ENCODE data around the gene APLP1. TPM values are rescaled to one million over a fixed set of nuclear protein-coding genes. Genes with fewer than 3 reads are reported as not detected.

Gene APLP1
- total and polyA plus RNA-seq, 7 donors = 3.6 to 11.3 (median 5.1) TPM; not detected in 2

- DNase-seq = peak; percentile 86
- Histone ChIP-seq H3K4me1 (peaks cover 0 to 6% (median 2%) of the 10 kb centered on the region in 4 donors), H3K9me3 (no peaks in the 10 kb centered on the region), H3K27ac (no peak overlapping the region), H3K4me3 (no peak overlapping the region), H3K27me3 (peaks cover 0 to 20% (median 3%) of the 10 kb centered on the region in 3 donors), H3K36me3 (no peaks in the 10 kb centered on the region)
- WGBS, 2 donors = 3% methylated on average over 28 of the region's 28 CpGs
- TF ChIP-seq POLR2A (IDR thresholded peaks at IDR 0.05) = no peak
- TF ChIP-seq CTCF (IDR thresholded peaks at IDR 0.05) = no peak
- TF ChIP-seq EP300 (IDR thresholded peaks at IDR 0.05) = no peak
- peak in 1 of 4 donors; percentile 9 for TF ChIP-seq POLR2AphosphoS5 (IDR thresholded peaks at IDR 0.05)
- intact Hi-C loops (cut with DNase I) = no loop called here
These were observed 11.5 kb downstream of the APLP1 start for GRCh38 chr19:35879770-35880317.

- DNase-seq = no peak
- H3K36me3 ChIP-seq = peaks cover 0 to 5% (median 0%) of the 10 kb centered on the region in 4 donors
- TF ChIP-seq CTCF (IDR thresholded peaks at IDR 0.05) (peak; percentile 26 to 49 (median 35)), EP300 (IDR thresholded peaks at IDR 0.05) (no peak)
- H3K27me3 ChIP-seq = peaks cover 0 to 20% (median 3%) of the 10 kb centered on the region in 3 donors
- intact Hi-C loops (cut with DNase I) = loop anchor here (2.0 kb wide), 1 partner anchor 49 kb away; no protein-coding TSS in a partner anchor
- 21 to 34% methylated on average over 8 of the region's 8 CpGs for WGBS, 2 donors
- no peak overlapping the region for H3K4me3 ChIP-seq
- peaks cover 0 to 6% (median 2%) of the 10 kb centered on the region in 4 donors for H3K4me1 ChIP-seq
- no peak overlapping the region for H3K27ac ChIP-seq
- H3K9me3 ChIP-seq = no peaks in the 10 kb centered on the region
These were observed 13.9 kb downstream of the APLP1 start for GRCh38 chr19:35882114-35882832.

GRCh38 chr19:35883882-35884281 lies 15.5 kb downstream of the APLP1 start:
- peaks cover 3 to 20% (median 11%) of the 10 kb centered on the region in 4 donors for H3K36me3 ChIP-seq
- H3K4me1 ChIP-seq = peaks cover 0 to 6% (median 2%) of the 10 kb centered on the region in 4 donors
- no peak for TF ChIP-seq POLR2AphosphoS5 (IDR thresholded peaks at IDR 0.05)
- no peak for TF ChIP-seq EP300 (IDR thresholded peaks at IDR 0.05)
- TF ChIP-seq POLR2A (IDR thresholded peaks at IDR 0.05) = no peak
- TF ChIP-seq CTCF (IDR thresholded peaks at IDR 0.05) = no peak

GRCh38 chr19:35885225-35885738 lies 16.9 kb downstream of the APLP1 start:
- intact Hi-C loops (cut with DNase I) = no loop called here
- DNase-seq = no peak
- 90 to 91% methylated on average over 6 of the region's 6 CpGs for WGBS, 2 donors
- Histone ChIP-seq H3K36me3 (peaks cover 13 to 34% (median 25%) of the 10 kb centered on the region in 4 donors), H3K4me3 (no peak overlapping the region), H3K27ac (no peak overlapping the region), H3K4me1 (no peaks in the 10 kb centered on the region), H3K27me3 (no peaks in the 10 kb centered on the region), H3K9me3 (no peaks in the 10 kb centered on the region)
- TF ChIP-seq POLR2A (IDR thresholded peaks at IDR 0.05) = no peak
- no peak for TF ChIP-seq CTCF (IDR thresholded peaks at IDR 0.05)
- no peak for TF ChIP-seq POLR2AphosphoS5 (IDR thresholded peaks at IDR 0.05)
- TF ChIP-seq EP300 (IDR thresholded peaks at IDR 0.05) = no peak

More at GRCh38 chr19:35883882-35884281, 15.5 kb downstream of the APLP1 start:
- WGBS, 2 donors = 39 to 67% methylated on average over 2 of the region's 2 CpGs
- intact Hi-C loops (cut with DNase I) = loop anchor here (2.0 kb wide), 1 partner anchor 47 kb away; no protein-coding TSS in a partner anchor
- Histone ChIP-seq H3K4me3 (no peak overlapping the region), H3K27me3 (peaks cover 0 to 6% (median 3%) of the 10 kb centered on the region in 3 donors), H3K9me3 (no peaks in the 10 kb centered on the region), H3K27ac (no peak overlapping the region)
- DNase-seq = no peak

Measured in sigmoid colon (tissue), 7 donors.